HEK293T (cell line): ENCODE data around the gene ADAMTS9.

ENCODE experiments used
- CTCF ChIA-PET: fragments of 350-600 bp; formaldehyde crosslinking; extraction: SDS; loops from one replicate; lab custom pipeline; 2021; ENCODE audit warnings: antibody characterized with exemption, inconsistent platforms; lab: Yijun Ruan, JAX
- POLR2A ChIA-PET: fragments of 350-600 bp; formaldehyde crosslinking; extraction: SDS; loops from one replicate; lab custom pipeline; 2020; ENCODE audit warnings: antibody characterized with exemption, inconsistent platforms; lab: Yijun Ruan, JAX
- DNase-seq: peaks from one replicate; pipeline ENCODE4 v3.0.0; 2012; ENCODE audit warnings: mixed read lengths; ENCODE audit errors: extremely low spot score
- ARNT ChIP-seq: fragments of 450-650 bp; IDR thresholded peaks from 2 replicates; pipeline ENCODE4 v1.6.1; 2017; ENCODE audit warnings: mild to moderate bottlenecking
- BHLHE40 ChIP-seq: fragments of 450-650 bp; IDR thresholded peaks from 2 replicates; pipeline ENCODE4 v1.6.1; 2016; ENCODE audit warnings: mild to moderate bottlenecking, moderate library complexity, borderline replicate concordance
- CTBP1 ChIP-seq: fragments of 450-650 bp; IDR thresholded peaks from 2 replicates; pipeline ENCODE4 v1.6.1; 2016; ENCODE audit warnings: borderline replicate concordance
- ELF4 ChIP-seq: fragments of 450-650 bp; IDR thresholded peaks from 2 replicates; pipeline ENCODE4 v1.6.1; 2017; ENCODE audit warnings: antibody characterized with exemption
- FOXA1 ChIP-seq: fragments of 450-650 bp; IDR thresholded peaks from 2 replicates; pipeline ENCODE4 v1.6.1; 2016; ENCODE audit warnings: mild to moderate bottlenecking
- FOXK2 ChIP-seq: fragments of 450-650 bp; IDR thresholded peaks from 2 replicates; pipeline ENCODE4 v1.6.1; 2016; ENCODE audit warnings: mild to moderate bottlenecking
- FOXM1 ChIP-seq: fragments of 450-650 bp; IDR thresholded peaks from 2 replicates; pipeline ENCODE4 v1.6.1; 2017; ENCODE audit warnings: mild to moderate bottlenecking, borderline replicate concordance
- HDGF ChIP-seq: fragments of 450-650 bp; IDR thresholded peaks from 2 replicates; pipeline ENCODE4 v1.6.1; 2017; ENCODE audit warnings: antibody characterized with exemption, borderline replicate concordance
- L3MBTL2 ChIP-seq: fragments of 450-650 bp; conservative IDR thresholded peaks from 2 replicates; pipeline ENCODE4 v1.6.1; 2016; ENCODE audit warnings: mild to moderate bottlenecking
- LEF1 ChIP-seq: fragments of 450-650 bp; IDR thresholded peaks from 2 replicates; pipeline ENCODE4 v1.6.1; 2017; ENCODE audit warnings: mild to moderate bottlenecking, borderline replicate concordance
- NFRKB ChIP-seq: fragments of 450-650 bp; IDR thresholded peaks from 2 replicates; pipeline ENCODE4 v1.6.1; 2016; ENCODE audit warnings: mild to moderate bottlenecking, moderate library complexity
- PKNOX1 ChIP-seq: fragments of 450-650 bp; IDR thresholded peaks from 2 replicates; pipeline ENCODE4 v1.6.1; 2016
- SP1 ChIP-seq: fragments of 450-650 bp; IDR thresholded peaks from 2 replicates; pipeline ENCODE4 v1.6.1; 2017
- SUZ12 ChIP-seq: fragments of 450-650 bp; IDR thresholded peaks from 2 replicates; pipeline ENCODE4 v1.6.1; 2016; ENCODE audit warnings: mild to moderate bottlenecking
- TARDBP ChIP-seq: fragments of 450-650 bp; IDR thresholded peaks from 2 replicates; pipeline ENCODE4 v1.6.1; 2016
- ZNF384 ChIP-seq: fragments of 450-650 bp; IDR thresholded peaks from 2 replicates; pipeline ENCODE4 v1.6.1; 2016

Gene ADAMTS9

GRCh38 chr3:64473466-64473865 is 214.3 kb downstream of the ADAMTS9 start:
- ChIA-PET CTCF (interaction anchor here (0.8 kb wide), 1 partner anchor 13 kb away, joined by 3 read pairs; no protein-coding TSS in a partner anchor), POLR2A (no interaction called here)
- TF ChIP-seq HDGF (no peak), LEF1 (no peak), FOXK2 (no peak), FOXA1 (no peak), SP1 (no peak), FOXM1 (no peak), PKNOX1 (no peak), CTBP1 (no peak), BHLHE40 (no peak), L3MBTL2 (no peak), ELF4 (no peak), TARDBP (no peak), NFRKB (no peak), ARNT (no peak), ZNF384 (no peak), SUZ12 (no peak)
- DNase-seq, result no peak

GRCh38 chr3:64470436-64470835 is 217.4 kb downstream of the ADAMTS9 start:
- ChIA-PET CTCF (no interaction called here), POLR2A (no interaction called here)
- DNase-seq, result no peak
- TF ChIP-seq LEF1 (no peak), L3MBTL2 (no peak), FOXA1 (no peak), TARDBP (no peak), FOXM1 (no peak), BHLHE40 (no peak), ZNF384 (no peak), FOXK2 (no peak)

GRCh38 chr3:64467255-64467944 is 220.4 kb downstream of the ADAMTS9 start:
- no peak for TF ChIP-seq ARNT
- TF ChIP-seq FOXA1, result no peak
- TF ChIP-seq ELF4, result no peak
- no peak for TF ChIP-seq FOXK2
- no peak for TF ChIP-seq TARDBP
- no peak for TF ChIP-seq BHLHE40
- no peak for TF ChIP-seq SUZ12
- no peak for TF ChIP-seq PKNOX1
- no peak for TF ChIP-seq CTBP1
- TF ChIP-seq HDGF, result no peak
- TF ChIP-seq SP1, result no peak
- TF ChIP-seq NFRKB, result no peak
- no peak for TF ChIP-seq LEF1
- TF ChIP-seq FOXM1, result no peak
- TF ChIP-seq ZNF384, result no peak
- TF ChIP-seq L3MBTL2, result no peak
- POLR2A ChIA-PET, result no interaction called here
- CTCF ChIA-PET, result no interaction called here
- DNase-seq, result no peak
